GM18511 (cell line): Measurements from ENCODE around the gene CRYL1.

Experiments
- ATAC-seq: cut with Tn5 transposase; IDR thresholded peaks from one replicate; pipeline ENCODE4 v1.9.1; 2021; ENCODE audit warnings: mild to moderate bottlenecking, moderate library complexity; ENCODE audit not compliant: unreplicated experiment

CRYL1 gene

DNA sequence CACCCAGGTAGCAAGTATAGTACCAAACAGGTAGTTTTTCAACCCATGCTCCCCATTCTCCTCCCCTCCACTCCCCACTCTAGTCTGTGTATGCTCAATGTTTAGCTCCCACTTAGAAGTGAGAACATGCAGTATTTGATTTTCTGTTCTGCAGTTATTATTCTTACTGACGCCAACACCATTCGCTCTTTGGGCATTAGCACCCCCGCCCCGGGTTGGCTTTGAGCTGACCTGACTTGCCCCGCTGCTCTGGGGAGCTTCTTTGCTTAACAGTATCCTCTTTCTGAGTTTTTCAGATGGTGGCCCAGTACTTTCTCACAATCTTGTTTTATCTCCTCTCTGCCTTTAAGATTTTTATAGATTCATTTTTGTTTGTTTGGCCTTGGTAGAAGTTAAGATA, 138.7 kb downstream of the CRYL1 start:
- ATAC-seq: no peak

DNA sequence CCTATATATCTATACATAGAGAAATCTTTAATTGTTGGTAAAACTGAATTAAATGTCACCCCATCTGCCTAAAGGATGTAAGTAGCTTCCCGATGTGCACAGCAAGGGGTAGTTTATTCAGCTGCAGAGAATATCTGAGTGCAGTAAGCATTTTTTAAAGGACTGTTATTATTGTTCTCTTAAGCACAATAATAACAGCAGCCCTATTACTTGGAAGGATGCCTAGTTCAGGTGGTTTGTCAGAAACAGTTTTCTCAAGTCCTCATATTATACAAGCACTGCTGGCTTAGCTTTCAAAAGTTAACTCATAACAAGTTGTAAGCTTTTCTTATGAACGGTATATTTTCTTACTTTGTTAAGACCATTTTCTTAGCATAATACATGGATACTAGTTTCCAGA, 142.6 kb downstream of the CRYL1 start:
- ATAC-seq: no peak

DNA sequence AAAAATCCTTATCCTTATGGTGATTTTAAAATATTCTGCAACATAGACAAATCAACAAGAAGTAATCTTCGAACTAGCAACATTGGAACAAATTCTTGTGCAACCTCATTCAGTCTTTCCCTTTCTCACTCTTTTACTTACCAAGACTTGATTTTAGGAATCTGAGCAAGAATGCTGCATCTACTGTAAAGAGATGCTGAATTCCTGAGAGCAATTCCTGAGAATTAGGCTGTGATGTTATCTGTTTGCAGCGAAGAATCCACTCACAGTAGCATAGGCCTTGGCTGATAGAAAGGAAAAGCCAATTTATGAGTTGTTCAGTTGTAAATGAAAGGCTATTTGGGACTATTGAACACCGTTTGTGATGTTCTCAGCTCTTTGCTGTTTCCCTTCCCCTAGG, 144.3 kb downstream of the CRYL1 start:
- ATAC-seq: no peak

DNA sequence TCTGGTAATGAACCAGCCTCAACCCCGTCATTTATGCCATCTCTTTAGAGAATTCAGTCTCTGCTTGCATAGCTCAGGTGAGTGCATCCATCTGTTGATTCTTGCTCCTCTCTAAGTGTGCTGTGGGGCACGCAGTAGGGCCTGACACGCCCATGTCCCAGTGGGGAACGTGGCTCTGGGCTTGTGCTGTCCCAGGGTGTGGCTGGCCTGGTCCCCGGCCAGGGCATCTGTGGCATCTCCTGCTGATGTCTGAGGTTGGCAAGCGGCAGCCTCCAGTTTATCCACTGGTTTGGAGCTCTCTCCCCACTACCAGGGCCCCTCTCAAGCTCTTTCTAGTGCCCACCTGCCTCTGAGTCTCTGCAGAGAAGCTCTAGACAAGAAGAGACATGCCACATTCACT, 146.9 kb downstream of the CRYL1 start:
- ATAC-seq: no peak

DNA sequence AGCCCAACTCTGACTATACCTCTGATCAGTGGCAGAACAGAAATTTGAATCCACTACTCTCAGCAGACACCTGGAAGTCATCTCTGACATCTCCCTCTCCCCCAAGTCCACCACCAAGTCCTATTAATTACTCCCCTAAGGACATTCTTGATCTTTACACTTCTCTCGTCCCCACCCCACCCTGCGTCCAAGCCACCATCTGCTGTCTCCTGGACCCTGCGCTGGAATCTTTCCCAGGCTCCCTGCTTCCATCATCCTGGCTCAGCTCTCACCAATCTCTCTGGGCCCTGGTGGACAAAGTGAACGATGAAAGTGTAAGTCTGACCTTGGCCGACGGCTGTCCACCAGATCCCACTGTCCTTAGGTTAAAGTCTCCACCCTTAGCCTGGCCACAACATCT, 147.9 kb downstream of the CRYL1 start:
- ATAC-seq: no peak

DNA sequence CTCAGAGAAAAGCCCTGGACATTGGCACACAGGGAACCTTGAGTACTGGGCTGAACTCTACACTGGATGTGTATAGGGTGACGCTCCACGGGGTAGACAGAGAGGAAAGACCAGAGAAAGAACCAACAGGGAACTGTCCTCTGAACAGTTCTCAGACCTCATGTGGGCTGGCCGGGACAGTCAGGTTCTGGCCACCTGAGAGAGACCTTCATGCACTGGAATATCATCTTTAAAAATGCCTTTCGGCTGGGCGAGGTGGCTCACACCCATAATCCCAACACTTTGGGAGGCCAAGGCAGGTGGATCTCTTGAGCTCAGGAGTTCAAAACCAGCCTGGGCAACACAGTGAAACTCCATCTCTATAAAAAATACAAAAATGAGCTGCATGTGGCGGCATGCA, 149.8 kb downstream of the CRYL1 start:
- no peak for ATAC-seq

DNA sequence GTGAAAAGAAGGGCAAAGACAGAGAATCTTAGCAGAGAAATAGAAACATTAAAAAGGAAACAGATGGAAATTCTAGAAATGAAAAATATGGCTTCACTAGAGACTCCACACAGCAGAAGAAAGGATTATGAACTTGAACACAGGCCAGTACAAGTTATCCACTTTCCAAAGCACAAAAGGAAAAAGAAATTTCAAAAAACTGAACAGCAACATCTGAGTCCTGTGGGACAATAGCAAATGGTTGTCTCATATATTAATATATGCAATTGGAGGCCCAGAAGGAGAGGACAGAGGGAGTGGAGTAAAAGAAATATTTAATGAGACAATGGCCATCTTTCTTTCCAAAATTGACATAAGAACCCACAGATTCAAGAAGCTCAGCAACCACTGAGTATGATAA, 151.8 kb downstream of the CRYL1 start:
- no peak for ATAC-seq

DNA sequence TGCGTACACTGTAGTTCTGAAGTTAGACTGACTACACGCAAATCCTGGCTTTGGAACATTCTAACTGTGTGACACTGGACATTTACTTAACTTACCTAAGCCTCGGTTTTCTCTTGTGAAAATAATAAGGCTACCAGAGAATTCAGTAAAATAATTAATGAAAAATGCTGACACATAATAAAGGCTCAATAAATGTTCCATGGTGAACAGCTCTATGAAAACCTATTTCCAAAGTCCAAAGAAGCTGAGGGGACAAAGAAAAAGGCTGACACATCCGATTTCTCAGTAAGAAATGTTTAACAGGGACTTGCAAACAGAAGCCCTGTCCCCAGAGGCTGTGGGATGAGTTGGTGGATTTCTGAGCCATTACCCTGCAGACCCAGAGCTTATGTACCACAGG, 153.8 kb downstream of the CRYL1 start:
- no peak for ATAC-seq

DNA sequence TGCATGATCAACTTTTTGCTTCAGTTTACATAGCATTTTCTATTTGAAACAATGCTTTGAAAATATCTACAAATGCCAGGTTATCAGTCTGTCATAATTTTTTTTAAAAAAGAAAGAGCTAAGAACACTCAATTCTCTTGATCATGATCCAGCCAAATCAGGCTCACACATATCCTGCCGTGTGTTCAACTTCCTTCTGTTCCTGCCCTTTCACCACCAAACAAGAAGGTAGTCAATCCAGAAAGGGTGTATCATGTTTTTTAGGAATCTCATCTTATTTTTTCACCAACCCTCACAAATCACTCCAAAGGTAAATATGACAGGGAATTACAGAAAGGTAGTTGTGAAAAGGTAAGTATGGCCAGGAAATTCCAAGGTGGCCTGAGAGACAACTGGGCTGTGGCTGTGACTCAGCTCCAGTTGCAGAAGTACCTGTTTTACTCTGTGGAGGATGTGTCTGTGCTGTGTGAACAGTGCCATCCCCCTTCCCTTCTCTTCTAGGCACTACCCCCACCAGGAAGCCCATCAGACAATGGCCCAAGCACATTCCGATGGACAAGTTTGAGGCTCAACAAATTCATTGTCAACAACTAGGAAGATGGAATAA, 154.7 kb downstream of the CRYL1 start:
- no peak for ATAC-seq

DNA sequence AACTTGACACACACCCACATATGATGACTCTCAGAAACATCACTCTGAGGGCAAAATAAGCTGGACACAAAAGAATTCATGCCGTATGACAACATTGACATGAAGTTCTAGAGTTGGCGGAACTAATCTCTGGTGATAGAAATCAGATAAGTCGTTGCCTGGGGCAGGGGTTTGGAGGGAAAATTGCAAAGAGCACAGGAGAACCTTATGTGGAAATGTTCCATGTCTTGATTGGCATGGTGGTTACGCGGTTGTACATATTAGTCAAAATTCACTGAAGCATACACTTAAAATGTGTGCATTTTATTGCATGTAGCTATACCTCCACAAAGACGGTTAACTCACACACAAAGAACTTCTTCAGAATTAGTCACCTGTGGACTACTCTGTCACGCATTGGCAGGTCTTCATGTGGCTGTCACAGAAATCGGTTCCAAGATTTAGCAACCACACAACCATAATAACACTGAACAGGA, 155.7 kb downstream of the CRYL1 start:
- ATAC-seq: no peak

DNA sequence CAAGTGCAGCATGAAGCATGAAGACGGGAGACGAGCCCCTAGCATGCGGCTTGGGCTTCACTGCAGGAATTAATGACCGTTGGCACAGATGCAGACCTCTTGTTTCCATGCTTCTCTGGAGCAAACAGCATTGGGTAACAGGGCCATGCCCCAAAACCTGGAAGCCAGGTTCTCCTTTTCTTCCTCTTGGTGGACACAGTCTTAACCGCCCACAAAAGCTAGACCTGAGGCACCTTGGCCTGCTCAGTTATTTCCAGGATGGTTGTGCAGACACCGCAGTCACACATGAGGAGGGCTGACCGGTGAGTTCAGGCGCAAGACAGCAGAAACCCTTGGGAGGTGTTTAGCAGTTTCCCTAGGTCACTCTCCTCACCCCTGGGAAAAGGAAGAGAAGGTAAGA, 159.6 kb downstream of the CRYL1 start:
- ATAC-seq: no peak

DNA sequence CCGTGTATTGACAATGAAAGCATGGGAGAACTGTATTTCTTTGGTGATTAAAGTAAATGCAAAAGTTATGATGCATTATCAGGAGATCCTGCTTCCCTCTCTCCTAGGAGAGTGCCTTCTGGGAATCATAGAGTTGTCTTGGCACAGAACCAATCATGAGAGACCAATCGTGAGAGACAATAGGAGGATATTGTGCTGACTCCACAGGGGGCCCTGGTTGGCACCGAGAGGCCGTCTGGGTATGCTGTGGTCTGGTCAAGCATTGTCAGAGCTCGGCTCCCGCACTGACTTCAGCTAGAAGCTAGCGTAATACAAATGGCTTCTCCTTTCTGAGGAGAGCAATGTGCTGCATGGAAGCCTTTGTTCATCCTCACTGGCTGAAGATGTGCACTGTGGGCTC, 162.1 kb downstream of the CRYL1 start:
- no peak for ATAC-seq

DNA sequence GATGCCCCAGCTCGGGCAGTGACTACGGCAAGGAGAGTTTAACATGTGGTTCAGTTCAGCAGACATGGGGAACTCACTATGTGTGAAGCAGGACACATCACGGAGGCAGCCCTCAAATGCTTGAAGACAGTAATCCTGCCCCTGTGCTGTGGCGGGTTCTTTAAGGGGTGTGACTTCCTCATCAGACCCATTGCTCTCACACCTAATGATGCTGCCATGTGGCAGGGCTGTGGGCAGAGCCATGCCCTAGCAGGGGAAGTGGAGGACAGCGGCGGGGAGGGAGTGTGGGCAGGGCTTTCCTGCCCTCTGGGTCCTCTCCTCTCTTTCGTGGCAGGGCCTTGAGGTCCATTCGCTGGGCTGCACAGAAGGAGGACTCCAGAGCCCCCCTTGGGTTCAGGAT, 162.5 kb downstream of the CRYL1 start:
- no peak for ATAC-seq

DNA sequence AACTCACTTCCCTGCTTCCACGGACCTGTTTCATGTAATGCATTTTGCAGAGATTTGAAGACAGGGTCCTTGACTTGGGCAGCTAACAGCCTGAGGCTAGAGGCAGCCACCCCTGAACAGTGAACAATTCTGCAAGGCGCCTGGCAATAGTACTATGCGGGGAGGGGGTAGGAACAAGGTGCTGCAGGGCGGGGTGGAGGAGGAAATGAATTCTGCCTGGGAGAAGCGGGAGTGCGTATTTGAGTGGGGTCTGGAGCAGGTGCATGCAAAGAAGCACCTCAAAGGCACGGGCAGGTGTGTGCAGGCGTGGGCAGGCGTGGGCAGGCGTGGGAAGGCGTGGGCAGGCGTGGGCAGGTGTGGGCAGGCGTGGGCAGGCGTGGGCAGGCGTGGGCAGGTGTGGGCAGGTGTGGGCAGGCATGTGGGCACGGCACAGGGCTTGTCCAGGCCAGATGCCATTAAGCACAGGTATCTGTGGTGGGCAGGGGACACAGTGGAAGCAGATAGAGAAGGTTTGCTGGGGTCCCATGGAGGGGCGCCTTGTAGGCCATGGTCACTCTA, 163.1 kb downstream of the CRYL1 start:
- ATAC-seq: no peak

DNA sequence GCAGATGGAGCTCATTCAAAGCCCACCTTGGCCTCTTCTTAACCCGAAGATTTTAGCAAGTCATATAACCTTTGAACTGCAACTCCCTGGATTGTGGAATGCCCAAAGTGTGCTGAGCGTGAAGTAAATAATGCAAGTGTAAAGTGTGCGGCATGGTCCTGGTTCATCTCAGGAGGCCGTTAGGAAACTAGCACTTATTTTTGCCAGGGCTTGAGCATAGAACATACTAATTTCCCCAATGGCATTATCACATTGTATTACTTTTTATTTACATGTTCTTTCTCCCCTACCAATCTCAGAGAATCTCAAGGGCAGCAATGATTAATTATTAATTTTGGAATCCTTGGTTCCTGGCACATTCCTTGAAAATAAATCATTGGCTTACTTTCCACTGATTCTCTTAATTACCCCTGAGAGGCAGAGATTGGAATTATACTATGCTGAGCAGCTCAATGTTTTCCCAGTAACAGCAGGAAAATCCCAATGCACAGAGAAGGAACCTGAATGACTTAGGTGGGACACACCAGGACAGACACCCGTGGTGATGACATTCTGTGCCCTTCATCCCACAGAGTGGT, 164.7 kb downstream of the CRYL1 start:
- no peak for ATAC-seq

DNA sequence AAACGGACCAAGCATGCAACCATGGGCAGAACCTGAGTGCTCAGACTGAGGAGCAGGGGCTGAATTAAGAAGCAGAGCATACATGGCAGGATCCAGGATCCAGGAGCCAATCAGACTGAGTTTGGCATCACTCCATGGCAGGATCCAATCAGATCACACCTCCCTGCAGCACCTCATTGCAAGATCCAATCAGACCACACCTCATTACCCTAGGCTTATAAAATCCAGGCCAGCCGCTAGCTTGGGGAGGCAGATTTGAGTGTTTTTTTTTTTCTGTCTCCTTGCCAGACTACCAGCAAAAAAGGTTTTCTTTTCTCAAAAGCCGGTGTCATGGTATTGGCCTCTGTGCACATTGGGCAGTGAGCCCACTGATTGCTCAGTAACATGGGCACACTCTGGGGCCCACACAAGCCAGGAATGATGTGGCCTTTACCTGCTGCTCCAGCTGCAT, 165.6 kb downstream of the CRYL1 start:
- ATAC-seq: no peak

DNA sequence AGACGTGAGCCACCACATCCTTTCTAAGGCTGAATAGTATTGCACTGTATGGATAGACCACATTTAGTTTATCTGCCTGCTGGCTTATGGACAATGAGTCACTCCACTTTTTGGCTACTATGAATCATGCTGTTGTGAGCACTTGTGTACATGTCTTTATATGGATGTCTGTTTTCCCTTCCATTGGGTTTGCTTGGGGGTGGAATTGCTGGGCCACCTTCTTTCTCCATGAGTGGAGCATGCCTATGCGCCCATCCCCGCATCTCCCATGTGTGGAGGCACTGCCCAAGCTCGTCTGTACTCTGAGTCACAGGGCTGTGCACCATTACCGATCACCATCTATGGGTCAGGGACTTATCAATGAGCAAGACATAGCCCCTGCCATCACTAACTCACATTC, 166.3 kb downstream of the CRYL1 start:
- ATAC-seq: no peak

DNA sequence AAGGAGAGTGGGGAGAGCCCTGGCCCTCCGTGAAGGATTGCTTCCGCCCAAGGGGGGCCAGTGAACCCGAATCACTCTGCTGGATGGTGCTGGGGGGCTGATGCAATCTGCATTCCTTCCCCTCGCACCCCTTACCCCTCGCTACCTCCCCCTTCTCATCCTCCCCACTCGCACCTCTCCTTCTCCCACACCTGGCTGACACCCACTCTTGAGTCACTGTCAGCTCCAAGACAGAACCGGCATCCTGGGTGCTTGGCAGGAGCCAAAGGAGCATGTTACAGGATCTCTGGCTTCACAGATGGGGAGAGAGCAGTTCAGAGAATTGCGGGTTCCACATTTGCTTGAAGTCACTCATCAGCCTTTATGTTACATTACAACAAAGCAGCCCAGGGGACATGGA, 167.6 kb downstream of the CRYL1 start:
- no peak for ATAC-seq

DNA sequence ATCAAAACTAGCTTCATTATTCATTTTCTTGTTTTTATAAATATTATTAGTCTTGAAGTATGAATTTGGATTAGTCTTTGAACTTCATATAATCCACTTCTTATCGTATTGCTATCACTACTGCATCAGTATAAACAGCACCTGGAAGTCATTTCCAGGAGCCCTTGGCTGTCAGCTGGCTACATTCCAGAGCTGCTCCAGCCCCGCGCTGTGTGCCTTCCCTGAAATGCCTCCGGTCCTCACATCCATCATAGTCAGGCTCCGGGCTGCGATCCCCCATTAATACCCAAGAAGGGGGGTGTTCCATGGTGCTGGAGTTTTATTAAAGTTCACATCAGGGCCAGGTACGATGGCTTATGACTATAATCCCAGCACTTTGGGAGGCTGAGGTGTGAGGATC, 169.2 kb downstream of the CRYL1 start:
- no peak for ATAC-seq

DNA sequence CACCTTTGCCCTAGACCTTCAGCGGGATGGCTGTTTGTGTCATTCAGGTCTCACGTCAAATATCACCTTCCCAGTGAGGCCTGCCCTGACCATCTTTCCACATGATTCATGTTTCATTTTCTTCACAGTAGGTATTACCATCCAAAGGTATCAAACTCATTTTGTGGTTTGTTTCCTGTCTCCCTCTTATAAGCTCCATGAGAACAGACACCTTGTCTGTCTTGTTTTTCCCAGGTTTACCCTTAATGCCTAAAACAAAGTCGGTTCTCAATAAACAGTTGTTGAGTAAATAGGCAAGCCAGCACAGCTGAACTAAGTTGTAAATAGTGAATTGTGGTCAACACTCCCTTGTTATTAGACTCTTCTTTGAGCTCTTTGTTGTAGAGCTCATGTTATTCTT, 170.9 kb downstream of the CRYL1 start:
- ATAC-seq: no peak

DNA sequence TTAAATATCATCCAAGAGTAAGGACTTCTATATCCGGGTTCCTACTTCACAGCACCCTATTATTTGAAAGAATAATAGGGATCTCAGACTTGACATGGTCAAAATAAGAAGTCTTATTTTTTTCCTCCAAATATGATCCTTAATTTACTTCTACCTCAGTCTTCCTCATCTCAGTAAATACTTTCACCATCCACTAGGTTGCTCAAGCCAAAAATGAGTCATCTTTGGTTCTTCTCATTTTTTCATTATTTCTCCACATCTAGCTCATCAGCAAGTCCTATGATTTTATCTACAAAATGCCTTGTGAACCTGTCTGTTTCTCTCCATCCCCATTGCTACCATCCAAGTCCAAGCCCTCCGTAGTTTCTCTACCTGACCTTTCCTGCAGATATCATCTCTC, 171.7 kb downstream of the CRYL1 start:
- ATAC-seq: no peak
